ENCODE results near the gene MAPKAP1.
"Not testable (repeated sequence)": the region's sequence is repeated elsewhere in the genome, so short reads cannot be mapped to it uniquely, and the experiment has no call there.

MAPKAP1 gene

DNA sequence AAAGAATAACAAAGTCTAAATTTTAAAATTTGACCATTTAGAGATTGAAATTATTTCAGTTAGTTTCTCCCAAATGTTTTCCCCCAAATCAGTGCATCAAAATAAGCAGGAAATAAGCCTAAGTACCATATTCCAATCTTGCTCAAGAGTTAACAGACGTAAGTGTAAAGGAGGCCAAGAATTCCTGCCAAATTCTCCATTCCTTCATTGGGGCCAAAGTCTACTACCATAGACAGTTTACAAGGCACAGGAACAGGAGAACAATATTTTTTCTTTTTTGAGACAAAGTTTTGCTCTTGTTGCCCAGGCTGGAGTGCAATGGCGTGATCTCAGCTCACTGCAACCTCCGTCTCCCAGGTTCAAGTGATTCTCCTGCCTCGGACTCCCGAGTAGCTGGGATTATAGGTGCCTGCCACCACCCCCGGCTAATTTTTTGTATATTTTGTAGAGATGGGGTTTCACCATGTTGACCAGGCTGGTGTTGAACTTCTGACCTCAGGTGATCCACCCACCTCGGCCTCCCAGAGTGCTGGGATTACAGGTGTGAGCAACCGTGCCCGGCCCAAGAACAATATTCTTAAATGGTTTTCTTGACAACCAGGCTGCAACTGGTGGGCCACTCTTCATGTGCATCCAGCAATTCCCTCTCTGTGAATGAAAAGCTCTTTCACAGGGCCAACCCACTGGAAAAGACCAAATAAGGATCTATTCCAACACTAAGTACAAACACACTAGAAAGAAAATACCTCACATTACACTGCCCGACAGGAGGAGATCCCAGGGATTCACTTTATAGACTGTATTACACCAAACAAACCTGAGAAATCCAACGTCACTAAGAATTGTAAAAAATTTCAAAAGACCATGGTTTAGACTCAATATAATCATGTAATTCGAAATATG lies 127.7 kb downstream of the MAPKAP1 start:
- H3K27ac ChIP-seq = no peak overlapping the region
- H3K4me3 ChIP-seq (ENCODE audit: low read depth, low read length) = no peak overlapping the region
- no peak overlapping the region for H2AFZ ChIP-seq
- H3K9me3 ChIP-seq (ENCODE audit: control insufficient read depth, low read length) = no peaks in the 10 kb centered on the region
- H3K79me2 ChIP-seq = peaks cover 4% of the 10 kb centered on the region
- no peak overlapping the region for H3K4me2 ChIP-seq (ENCODE audit: low read length)
- no peaks in the 10 kb centered on the region for H3K27me3 ChIP-seq (ENCODE audit: control insufficient read depth, insufficient read depth, low read length)
- H3K4me1 ChIP-seq = no peaks in the 10 kb centered on the region
- no peak overlapping the region for H3K9ac ChIP-seq
- TF ChIP-seq, protein P1, sequence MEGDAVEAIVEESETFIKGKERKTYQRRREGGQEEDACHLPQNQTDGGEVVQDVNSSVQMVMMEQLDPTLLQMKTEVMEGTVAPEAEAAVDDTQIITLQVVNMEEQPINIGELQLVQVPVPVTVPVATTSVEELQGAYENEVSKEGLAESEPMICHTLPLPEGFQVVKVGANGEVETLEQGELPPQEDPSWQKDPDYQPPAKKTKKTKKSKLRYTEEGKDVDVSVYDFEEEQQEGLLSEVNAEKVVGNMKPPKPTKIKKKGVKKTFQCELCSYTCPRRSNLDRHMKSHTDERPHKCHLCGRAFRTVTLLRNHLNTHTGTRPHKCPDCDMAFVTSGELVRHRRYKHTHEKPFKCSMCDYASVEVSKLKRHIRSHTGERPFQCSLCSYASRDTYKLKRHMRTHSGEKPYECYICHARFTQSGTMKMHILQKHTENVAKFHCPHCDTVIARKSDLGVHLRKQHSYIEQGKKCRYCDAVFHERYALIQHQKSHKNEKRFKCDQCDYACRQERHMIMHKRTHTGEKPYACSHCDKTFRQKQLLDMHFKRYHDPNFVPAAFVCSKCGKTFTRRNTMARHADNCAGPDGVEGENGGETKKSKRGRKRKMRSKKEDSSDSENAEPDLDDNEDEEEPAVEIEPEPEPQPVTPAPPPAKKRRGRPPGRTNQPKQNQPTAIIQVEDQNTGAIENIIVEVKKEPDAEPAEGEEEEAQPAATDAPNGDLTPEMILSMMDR (IDR thresholded peaks at IDR 0.05) = no peak
- no peaks in the 10 kb centered on the region for H3K36me3 ChIP-seq (ENCODE audit: control insufficient read depth, insufficient read depth, low read length)

DNA sequence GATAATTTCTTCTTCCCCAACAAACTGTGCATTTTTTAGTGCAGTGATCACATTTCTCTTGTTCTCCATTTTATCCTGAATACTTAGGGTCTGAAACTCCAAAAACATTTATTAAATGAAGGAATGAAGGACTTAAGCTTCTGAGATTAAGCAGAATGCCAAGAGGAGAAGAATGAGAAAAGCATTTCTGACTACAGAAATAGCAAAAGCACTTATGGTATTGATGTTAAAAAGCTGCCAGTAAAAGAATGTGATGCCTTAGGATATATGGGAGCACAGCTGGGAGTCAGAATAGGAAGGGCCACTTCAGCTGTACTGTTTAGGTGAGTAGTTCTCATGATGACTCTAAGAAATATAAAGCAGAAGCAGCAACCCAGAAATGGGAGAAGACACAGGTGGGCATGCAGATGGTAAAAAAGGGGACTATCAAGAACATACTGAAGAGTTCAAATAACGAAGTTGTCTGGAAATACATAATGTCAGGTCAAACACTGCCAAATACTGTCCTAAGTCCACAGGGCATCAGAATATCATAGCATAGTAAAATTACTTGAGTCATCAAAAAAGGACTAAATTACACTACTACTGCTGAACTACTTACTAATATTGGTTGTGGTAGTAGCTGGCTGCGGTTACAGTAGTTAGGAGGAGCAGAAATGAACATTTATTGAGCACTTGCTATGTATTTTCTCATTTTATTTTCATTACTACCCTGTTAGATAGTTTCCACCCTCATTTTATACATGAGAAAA lies 132.7 kb downstream of the MAPKAP1 start:
- no peak overlapping the region for H3K27ac ChIP-seq
- no peaks in the 10 kb centered on the region for H3K27me3 ChIP-seq (ENCODE audit: control insufficient read depth, insufficient read depth, low read length)
- TF ChIP-seq, protein P1 (IDR thresholded peaks at IDR 0.05) = no peak
- no peaks in the 10 kb centered on the region for H3K36me3 ChIP-seq (ENCODE audit: control insufficient read depth, insufficient read depth, low read length)
- peaks cover 4% of the 10 kb centered on the region for H3K79me2 ChIP-seq
- no peaks in the 10 kb centered on the region for H3K4me1 ChIP-seq
- H3K4me3 ChIP-seq (ENCODE audit: low read depth, low read length) = no peak overlapping the region
- no peak overlapping the region for H3K4me2 ChIP-seq (ENCODE audit: low read length)
- no peak overlapping the region for H3K9ac ChIP-seq
- H2AFZ ChIP-seq = no peak overlapping the region
- no peaks in the 10 kb centered on the region for H3K9me3 ChIP-seq (ENCODE audit: control insufficient read depth, low read length)

DNA sequence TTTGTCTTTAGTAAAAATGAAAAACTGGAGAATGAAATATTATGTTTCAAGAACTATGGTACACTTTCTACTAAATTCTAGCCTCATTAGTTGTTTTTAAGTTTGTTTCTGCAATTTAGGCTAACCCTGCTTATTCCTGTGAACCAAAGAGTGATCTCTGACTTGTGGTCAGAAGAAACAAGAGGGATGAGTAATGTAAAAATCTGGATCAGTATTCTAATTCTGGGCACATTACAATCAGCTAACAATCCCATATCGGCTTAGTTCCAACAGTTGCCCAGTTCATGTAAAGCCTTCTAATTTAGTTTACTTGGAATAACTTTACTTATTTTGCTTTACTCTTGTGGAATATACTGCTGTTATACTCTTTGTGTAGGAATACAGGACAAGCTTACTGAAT lies 134.5 kb downstream of the MAPKAP1 start:
- not testable (repeated sequence) for H3K4me1 ChIP-seq; H3K4me2 ChIP-seq (ENCODE audit: low read length); H3K4me3 ChIP-seq (ENCODE audit: low read depth, low read length); H3K9me3 ChIP-seq (ENCODE audit: control insufficient read depth, low read length); H3K9ac ChIP-seq; H2AFZ ChIP-seq; H3K27me3 ChIP-seq (ENCODE audit: control insufficient read depth, insufficient read depth, low read length); H3K27ac ChIP-seq; H3K36me3 ChIP-seq (ENCODE audit: control insufficient read depth, insufficient read depth, low read length); H3K79me2 ChIP-seq

DNA sequence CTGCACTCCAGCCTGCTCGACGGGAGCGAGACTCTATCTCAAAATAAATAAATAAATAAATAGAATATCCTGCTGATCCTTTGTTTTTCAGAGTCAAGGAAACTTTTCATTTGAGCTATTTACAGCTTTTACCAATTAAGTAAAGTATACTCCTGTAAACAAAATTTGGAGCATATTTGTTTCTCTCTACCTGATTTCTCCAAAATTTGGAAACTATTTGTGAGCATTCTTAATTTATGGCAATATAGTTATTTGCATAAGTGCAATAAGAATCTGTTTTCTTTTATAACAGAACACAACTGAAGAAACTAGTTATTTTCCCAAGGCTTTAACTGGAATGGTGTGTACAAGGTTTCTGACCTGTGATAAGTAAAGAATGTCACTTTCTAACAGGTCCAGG lies 135.2 kb downstream of the MAPKAP1 start:
- not testable (repeated sequence) for H3K36me3 ChIP-seq (ENCODE audit: control insufficient read depth, insufficient read depth, low read length); H3K27me3 ChIP-seq (ENCODE audit: control insufficient read depth, insufficient read depth, low read length); H3K79me2 ChIP-seq; H2AFZ ChIP-seq; H3K4me1 ChIP-seq; H3K4me2 ChIP-seq (ENCODE audit: low read length); H3K9ac ChIP-seq; H3K4me3 ChIP-seq (ENCODE audit: low read depth, low read length); H3K9me3 ChIP-seq (ENCODE audit: control insufficient read depth, low read length); H3K27ac ChIP-seq

DNA sequence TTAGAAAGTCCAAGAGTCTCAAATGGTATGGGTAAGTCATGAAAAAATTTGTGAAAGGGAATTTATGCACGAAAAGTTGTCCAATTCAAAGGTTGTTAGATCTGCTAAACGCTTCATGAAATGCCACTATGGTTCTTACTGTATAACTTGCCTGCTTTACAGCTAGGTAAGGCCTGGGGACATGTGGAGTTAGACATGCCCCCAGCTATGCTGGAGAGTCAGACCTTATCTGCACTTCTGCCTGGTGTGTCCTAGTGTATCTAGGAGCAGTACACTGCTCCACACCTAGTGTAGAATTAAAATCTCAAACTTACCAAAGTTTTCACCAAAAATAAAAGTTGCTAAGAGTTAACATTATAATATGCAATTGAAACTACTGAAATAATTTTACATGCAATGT lies 136.8 kb downstream of the MAPKAP1 start:
- Histone ChIP-seq H3K9ac (no peak overlapping the region), H3K9me3 (ENCODE audit: control insufficient read depth, low read length) (no peaks in the 10 kb centered on the region), H3K27ac (no peak overlapping the region), H3K79me2 (no peaks in the 10 kb centered on the region), H3K36me3 (ENCODE audit: control insufficient read depth, insufficient read depth, low read length) (no peaks in the 10 kb centered on the region), H2AFZ (no peak overlapping the region), H3K4me1 (no peaks in the 10 kb centered on the region), H3K4me2 (ENCODE audit: low read length) (no peak overlapping the region), H3K27me3 (ENCODE audit: control insufficient read depth, insufficient read depth, low read length) (no peaks in the 10 kb centered on the region), H3K4me3 (ENCODE audit: low read depth, low read length) (no peak overlapping the region)
- TF ChIP-seq, protein P1 (IDR thresholded peaks at IDR 0.05) = no peak

All from parathyroid adenoma (tissue), 2 donors.